ENCODE data around the gene GLIS2. TPM values are rescaled to one million over a fixed set of nuclear protein-coding genes. Genes with fewer than 3 reads are reported as not detected.

Gene GLIS2
- total RNA-seq, 2 donors from 2014 or later = 0.10 to 0.29 TPM

DNA sequence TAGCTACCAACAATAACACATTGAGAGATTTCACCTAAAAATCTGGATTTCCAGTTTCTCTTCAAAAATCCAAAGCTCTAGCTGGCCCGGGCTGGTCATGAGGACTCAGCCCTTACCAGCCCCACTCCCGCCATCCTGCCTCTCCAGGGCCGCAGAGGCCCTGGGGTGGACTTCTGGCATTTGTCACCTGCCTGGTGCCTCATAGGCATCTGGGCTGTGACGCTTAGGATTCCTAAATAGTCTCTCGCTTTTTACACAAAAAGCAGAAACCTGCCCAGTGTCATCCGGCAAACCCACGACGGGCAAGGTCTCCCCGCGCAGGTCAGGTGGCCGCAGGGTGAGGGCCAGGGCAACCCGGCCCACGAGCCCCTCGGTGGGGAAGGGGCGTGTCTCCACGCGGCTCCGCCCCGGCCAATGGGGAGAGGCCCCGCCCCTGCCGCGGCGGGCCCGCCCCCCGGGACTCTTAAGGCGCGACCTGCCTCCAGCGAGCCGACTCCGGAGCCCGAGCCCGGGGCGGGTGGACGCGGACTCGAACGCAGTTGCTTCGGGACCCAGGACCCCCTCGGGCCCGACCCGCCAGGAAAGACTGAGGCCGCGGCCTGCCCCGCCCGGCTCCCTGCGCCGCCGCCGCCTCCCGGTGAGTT, 55.6 kb downstream of the GLIS2 start, which contains the start of gene VASN:
TSS of gene VASN (plus strand) at position 492 of the 644 bp plus-strand sequence. CDS start 9,030 bp downstream, outside the sequence.
- Mint-ChIP-seq H3K36me3 (ENCODE audit: low read depth) (no peaks in the 10 kb centered on the region), H3K4me1 (peaks cover 32% of the 10 kb centered on the region), H3K27ac (peak within 1 kb of the TSS; percentile 84), H3K27me3 (no peaks in the 10 kb centered on the region), H3K4me3 (peak within 1 kb of the TSS; percentile 82)
- no peaks in the 10 kb centered on the region for H3K9me3 ChIP-seq (ENCODE audit: control insufficient read depth, low read length, poor library complexity, severe bottlenecking)
- DNase-seq = peak; percentile 69 to 72 (median 70)
- peak; percentile 72 for ATAC-seq

DNA sequence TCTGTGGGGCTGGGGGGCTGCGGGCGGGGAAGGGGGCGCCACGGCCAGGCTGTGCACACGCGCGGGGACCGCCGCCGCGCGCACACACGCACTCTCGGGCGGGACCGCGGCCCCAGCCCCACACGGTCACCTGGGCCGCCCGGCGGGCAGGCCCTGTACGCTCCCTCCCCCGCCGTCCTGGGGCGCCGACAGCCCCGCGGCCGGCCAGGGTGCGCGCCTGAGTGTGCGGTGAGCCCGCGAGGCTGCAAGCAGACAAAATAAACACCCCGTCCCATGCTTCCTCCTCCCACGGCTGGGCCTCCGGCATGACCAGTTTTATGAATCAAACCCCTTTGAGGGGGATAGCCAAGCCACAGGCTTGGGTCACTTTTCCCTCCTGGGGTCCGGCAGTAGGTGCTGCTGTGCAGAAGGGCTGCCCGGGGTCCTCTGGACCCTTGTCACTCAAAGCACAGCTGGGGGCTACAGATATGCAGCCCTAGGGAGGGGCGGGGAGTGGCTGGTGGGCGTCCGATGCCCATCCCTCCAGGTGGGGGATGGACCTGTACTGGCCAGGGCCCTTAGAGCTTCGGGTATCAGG, 56.2 kb downstream of the GLIS2 start:
- peaks cover 32% of the 10 kb centered on the region for H3K4me1 Mint-ChIP-seq
- peak overlapping the region; percentile 82 for H3K4me3 Mint-ChIP-seq
- no peaks in the 10 kb centered on the region for H3K36me3 Mint-ChIP-seq (ENCODE audit: low read depth)
- ATAC-seq (peak; percentile 40), DNase-seq (no peak)
- no peaks in the 10 kb centered on the region for H3K9me3 ChIP-seq (ENCODE audit: control insufficient read depth, low read length, poor library complexity, severe bottlenecking)
- no peaks in the 10 kb centered on the region for H3K27me3 Mint-ChIP-seq
- peak overlapping the region; percentile 84 for H3K27ac Mint-ChIP-seq

DNA sequence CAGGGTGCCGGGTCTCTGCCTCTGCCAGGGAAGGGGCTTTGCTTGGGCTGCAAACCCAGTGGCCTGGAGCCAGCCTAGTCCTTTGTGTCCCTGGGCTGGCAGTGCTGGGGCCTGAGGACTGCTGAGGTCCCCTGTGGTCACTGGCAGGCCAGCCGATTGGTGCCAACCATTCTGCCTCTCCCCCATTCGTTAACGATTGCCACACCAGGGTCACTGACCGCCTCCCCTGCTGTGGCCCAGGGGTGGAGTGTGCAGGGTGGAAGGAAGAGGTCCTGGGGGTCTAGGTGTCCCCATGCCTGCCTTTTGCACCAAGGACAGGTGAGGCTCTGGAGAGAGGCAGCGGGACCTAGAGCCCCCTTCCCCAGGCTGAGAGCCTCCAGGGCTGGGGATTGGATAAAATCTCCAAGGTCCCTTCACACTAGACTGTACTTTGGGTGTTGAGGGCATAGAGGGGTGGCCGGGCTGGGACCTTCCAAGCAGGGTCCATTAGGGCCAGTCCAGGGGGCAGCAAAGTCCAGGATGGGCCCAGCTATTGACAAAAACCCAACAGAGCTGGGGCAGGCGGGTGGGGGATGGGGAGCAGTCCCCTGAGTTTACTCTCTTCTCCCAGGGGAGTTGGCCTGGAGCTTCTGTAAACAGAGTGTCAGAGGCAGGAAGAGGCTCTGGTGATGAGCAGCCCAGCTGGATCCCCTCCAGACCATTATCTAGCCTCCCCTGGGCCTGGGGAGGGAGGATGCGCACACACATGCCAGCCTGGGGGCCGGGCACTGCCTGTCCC, 56.9 kb downstream of the GLIS2 start:
- ATAC-seq (peak; percentile 0), DNase-seq (no peak)
- Mint-ChIP-seq H3K4me1 (peaks cover 33% of the 10 kb centered on the region), H3K27me3 (no peaks in the 10 kb centered on the region), H3K27ac (peak overlapping the region; percentile 84), H3K36me3 (ENCODE audit: low read depth) (no peaks in the 10 kb centered on the region), H3K4me3 (peak overlapping the region; percentile 82)
- H3K9me3 ChIP-seq (ENCODE audit: control insufficient read depth, low read length, poor library complexity, severe bottlenecking) = no peaks in the 10 kb centered on the region

DNA sequence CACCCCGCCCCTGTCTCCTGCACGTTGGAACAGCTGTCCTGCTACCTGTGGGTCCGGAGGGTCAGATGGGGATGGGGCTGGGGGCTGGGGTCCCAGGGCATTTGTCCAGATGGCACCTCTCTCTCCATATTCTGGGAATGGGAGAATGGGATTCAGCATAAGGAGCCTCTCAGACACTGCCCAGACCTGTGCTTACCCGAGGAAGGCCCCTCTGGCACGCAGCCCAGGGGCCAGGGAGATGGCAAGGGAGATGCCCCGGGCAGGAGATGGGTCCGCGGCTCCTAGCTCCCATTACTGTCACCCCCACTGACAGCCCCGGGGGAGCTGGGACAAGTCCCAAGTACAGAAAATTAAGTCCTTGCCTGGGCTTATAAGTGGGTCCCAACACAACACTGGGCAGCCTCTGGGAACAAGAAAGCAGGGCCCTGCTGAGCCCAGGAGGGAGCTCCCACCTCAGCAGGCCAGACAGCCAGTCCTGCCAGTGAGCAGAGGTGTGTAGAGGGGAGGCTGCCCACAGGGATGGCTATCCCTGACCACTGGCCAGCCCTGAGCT, 57.6 kb downstream of the GLIS2 start:
- Mint-ChIP-seq H3K36me3 (ENCODE audit: low read depth) (no peaks in the 10 kb centered on the region), H3K4me1 (peaks cover 37% of the 10 kb centered on the region), H3K27me3 (no peaks in the 10 kb centered on the region), H3K4me3 (peak overlapping the region; percentile 82), H3K27ac (peak overlapping the region; percentile 84)
- DNase-seq = no peak
- no peaks in the 10 kb centered on the region for H3K9me3 ChIP-seq (ENCODE audit: control insufficient read depth, low read length, poor library complexity, severe bottlenecking)
- no peak for ATAC-seq

DNA sequence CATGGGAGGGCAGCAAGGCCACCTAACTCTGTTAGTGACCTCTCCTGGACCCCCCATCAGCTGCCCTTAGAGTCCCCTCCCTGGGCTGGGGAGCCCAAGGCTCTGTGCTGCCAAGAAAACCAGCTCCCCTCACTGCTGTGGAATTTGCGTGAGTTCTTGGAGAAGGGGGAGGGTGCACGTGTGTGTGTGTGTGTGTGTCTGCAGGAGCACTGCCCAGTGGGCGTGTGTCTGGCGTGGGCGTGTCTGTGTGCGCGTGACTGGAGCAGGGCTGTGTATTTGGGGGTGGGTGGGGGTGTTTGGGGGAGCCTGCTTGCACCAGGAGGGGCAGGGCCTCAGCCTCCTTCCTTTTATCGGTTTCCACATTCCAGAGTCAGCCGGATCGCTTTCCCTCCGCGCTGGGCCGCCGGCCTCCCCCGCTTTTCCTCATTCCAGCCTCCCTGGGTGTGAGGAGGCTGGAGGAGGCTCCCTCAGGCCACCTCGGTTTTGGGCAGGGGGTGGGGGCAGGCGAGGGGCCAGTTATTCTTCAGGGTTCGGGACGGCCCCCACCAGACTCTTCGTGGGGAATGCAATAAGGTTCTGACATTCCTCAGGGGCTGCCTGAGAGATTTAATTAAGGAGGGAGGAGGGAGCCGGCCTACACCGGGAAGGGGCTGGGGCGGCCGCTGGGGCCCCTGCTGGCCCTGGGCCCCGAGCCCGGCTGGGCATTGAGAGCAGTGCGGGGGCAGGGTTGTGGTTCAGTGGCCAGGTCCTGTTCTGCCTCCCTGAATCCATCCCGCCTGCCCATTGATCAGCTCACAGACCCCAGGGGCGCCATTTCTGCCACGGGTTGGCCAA, 58.3 kb downstream of the GLIS2 start:
- ATAC-seq (no peak), DNase-seq (no peak)
- Mint-ChIP-seq H3K27me3 (no peaks in the 10 kb centered on the region), H3K27ac (peak overlapping the region; percentile 84), H3K4me1 (peaks cover 34% of the 10 kb centered on the region), H3K4me3 (peak overlapping the region; percentile 82), H3K36me3 (ENCODE audit: low read depth) (no peaks in the 10 kb centered on the region)
- H3K9me3 ChIP-seq (ENCODE audit: control insufficient read depth, low read length, poor library complexity, severe bottlenecking) = no peaks in the 10 kb centered on the region

DNA sequence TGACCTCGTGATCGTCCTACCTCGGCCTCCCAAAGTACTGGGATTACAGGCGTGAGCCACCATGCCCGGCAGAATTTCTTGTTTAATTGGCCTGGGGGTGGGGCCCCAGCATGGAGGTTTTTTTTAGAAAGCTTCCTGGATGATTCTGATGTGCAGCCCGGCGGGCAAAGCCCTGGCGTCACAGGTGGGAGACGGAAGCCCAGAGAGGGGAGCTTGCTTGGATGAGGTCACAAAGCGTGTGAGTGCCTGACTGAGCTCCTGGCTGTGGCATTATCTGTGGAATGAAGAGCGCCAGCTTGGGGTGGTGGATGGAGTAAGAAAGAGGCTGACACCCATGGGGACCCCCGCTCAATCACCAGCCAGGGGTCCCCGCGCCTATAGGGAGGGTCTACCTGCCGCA, 59.9 kb downstream of the GLIS2 start:
- H3K27me3 Mint-ChIP-seq = no peaks in the 10 kb centered on the region
- H3K4me1 Mint-ChIP-seq = peaks cover 37% of the 10 kb centered on the region
- no peaks in the 10 kb centered on the region for H3K9me3 ChIP-seq (ENCODE audit: control insufficient read depth, low read length, poor library complexity, severe bottlenecking)
- DNase-seq (no peak), ATAC-seq (no peak)
- no peaks in the 10 kb centered on the region for H3K36me3 Mint-ChIP-seq (ENCODE audit: low read depth)
- peak overlapping the region; percentile 68 for H3K4me3 Mint-ChIP-seq
- peak overlapping the region; percentile 84 for H3K27ac Mint-ChIP-seq

DNA sequence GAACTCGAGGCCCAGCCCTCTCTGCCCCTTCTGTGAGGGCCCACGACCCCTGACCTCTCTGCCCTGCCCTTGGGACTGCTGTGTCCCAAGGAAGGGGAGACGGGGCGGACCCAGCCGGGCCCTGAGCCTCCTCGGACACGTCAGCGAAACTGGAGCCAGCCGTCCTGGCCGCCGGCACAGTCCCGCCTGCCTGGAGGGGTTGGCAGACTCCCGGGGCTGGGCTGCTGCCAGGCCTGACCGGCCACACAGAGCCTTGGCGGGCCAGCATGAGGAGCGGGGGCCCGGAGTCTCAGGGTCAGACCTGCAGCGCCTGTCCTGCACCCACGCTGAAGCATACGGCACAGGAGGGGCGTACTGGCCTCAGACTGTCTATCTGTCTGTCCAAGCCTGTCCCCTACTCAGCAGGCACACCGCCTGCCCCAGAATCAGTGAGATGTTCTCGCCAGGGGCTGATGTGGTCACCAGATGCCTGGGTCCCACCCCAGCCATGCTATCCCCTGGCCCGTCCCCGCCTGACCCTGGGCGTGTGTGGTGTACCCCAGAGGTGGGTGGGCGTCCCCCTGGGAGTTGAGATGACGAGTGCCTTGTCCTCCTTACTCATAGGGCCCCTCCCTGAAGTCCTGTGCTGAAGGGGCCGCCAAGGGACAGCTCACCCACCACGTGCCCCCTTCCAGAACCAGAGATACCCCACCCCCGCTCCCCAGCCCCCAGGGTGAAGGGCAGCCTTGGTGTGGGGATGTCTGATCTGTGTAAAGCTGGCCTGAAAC, 60.4 kb downstream of the GLIS2 start:
- H3K4me3 Mint-ChIP-seq = peak overlapping the region; percentile 68
- no peaks in the 10 kb centered on the region for H3K27me3 Mint-ChIP-seq
- DNase-seq = no peak
- no peaks in the 10 kb centered on the region for H3K9me3 ChIP-seq (ENCODE audit: control insufficient read depth, low read length, poor library complexity, severe bottlenecking)
- no peak for ATAC-seq
- no peaks in the 10 kb centered on the region for H3K36me3 Mint-ChIP-seq (ENCODE audit: low read depth)
- H3K4me1 Mint-ChIP-seq = peaks cover 41% of the 10 kb centered on the region
- peak overlapping the region; percentile 92 for H3K27ac Mint-ChIP-seq

DNA sequence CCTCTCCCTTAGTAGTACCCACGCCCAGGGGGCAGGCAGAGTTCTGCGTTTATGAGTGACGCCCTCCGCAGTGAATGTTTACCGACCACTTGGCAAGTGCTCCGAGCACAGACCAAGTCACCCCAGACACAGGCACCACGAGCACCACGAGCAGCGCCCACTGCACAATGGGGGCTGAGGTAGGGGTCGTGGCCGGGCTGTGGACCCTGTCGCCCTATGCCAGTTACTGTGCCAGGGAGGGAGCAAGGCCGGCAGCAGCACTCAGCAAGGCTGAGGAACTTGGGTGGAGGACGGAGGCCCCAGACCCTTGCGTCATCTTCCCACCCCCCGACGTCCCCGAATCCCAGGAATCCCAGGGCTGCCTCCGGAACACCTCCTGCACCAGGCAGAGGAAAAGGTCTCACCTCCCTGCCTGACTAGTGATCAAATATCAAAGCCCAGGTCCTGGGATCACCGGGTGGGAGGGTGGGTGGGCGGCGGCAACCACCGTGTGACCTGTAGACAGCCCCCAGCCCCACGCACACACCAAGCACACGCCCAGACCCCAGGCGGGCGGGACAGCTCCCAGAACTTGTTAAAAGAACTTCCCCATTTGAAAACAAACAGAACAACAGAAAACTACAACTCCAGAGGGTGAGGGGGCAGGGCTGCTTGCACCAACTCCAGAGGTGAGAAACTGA, 61.2 kb downstream of the GLIS2 start:
- Mint-ChIP-seq H3K4me1 (peaks cover 41% of the 10 kb centered on the region), H3K36me3 (ENCODE audit: low read depth) (no peaks in the 10 kb centered on the region)

DNA sequence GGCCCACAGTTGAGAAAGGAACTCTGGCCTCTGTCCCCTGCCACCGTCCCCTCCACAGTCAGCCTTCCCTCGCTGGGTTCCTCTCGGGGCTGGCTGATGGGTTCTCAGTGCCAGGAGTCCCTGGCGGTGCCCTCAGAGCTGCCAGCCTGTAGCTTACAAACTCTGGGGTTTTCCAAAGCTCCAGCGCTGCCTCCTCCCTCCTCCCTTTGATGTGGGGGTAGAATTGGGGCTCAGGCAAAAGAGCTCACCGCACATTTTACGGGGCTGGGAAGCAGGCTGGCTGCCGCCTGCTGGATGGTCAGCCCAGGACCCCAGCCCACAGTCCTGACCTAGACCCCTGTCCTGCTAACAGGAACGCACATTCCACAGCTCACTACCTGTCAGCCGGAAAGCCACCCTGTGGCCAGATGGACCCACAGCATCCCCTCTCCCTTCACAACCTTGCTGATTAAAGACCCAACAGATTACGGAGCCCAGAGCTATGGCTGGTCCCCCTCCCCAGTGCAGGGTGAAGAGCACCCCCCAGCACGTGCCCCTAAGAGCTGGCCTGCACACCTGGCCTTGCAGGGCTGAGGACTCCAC, 61.8 kb downstream of the GLIS2 start:
- H3K9me3 ChIP-seq (ENCODE audit: control insufficient read depth, low read length, poor library complexity, severe bottlenecking) = no peaks in the 10 kb centered on the region
- Mint-ChIP-seq H3K27ac (peak overlapping the region; percentile 92), H3K36me3 (ENCODE audit: low read depth) (no peaks in the 10 kb centered on the region), H3K27me3 (no peaks in the 10 kb centered on the region), H3K4me1 (peaks cover 40% of the 10 kb centered on the region), H3K4me3 (peak overlapping the region; percentile 77)
- ATAC-seq (peak; percentile 28), DNase-seq (no peak)

More for the DNA sequence above, 61.2 kb downstream of the GLIS2 start:
- ATAC-seq = no peak
- no peaks in the 10 kb centered on the region for H3K27me3 Mint-ChIP-seq
- no peaks in the 10 kb centered on the region for H3K9me3 ChIP-seq (ENCODE audit: control insufficient read depth, low read length, poor library complexity, severe bottlenecking)
- peak overlapping the region; percentile 77 for H3K4me3 Mint-ChIP-seq
- H3K27ac Mint-ChIP-seq = peak overlapping the region; percentile 92
- DNase-seq = no peak

DNA sequence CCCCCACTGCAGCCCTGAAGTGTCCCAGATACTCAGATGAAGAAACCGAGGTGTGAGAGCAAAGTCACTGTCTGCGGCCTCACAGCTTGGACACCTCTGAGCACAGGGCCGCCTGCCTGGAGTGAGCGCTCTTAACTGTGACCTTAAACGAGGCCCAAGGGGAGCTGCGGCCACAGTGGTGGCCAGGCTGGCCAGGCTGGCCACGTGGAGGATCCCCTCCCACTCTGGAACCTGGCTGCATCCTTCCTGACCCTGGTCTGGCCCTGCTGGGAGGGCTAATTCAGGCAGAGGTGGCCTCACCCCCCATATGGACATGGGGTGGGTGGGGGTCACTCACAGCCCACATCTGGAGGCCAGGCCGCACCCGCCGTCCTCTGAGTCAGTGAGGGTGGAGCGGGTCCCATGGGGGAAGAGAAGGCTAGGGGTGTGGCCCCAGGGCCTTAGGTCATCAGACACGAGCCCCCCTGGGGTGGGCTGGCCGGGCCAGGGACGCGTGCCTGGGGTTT, 62.3 kb downstream of the GLIS2 start:
- Mint-ChIP-seq H3K4me3 (peak overlapping the region; percentile 77), H3K27me3 (no peaks in the 10 kb centered on the region)

DNA sequence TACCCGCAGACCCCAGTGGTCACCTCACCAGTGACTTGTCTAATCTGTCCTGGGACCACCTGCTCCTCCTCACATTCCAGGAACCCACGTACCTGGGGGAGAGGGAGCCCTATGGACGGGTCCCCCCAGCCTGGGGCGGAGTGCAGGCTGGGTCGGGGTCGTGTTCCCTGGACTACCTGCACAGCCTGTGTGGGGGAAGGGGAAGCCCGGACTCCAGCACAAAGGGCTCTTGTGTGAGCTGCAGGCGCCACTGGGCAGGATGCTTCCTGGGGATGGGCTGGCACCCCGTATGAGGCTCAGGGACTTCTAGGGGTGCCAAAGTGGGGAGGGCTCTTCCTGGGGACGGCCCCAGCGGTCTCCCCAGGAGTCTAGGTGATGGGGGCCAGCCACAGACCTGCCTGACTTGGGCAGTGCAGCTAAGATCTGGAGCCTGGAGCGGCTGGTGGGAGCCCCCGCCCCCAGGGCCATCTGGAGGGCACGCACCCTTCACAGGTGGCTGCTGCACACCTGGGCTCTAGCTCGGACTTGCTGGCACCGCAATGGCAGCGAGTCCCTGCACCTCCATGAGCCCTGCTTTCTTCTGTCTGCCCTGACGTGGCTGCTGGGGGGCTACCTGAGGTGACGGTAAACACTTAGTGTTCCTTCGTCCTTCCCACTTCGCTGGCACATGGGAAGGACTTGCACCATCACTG, 63.3 kb downstream of the GLIS2 start:
- peak overlapping the region; percentile 92 for H3K27ac Mint-ChIP-seq
- no peaks in the 10 kb centered on the region for H3K36me3 Mint-ChIP-seq (ENCODE audit: low read depth)
- no peaks in the 10 kb centered on the region for H3K27me3 Mint-ChIP-seq
- no peak for DNase-seq
- H3K4me3 Mint-ChIP-seq = peak overlapping the region; percentile 68
- no peaks in the 10 kb centered on the region for H3K9me3 ChIP-seq (ENCODE audit: control insufficient read depth, low read length, poor library complexity, severe bottlenecking)
- peaks cover 38% of the 10 kb centered on the region for H3K4me1 Mint-ChIP-seq
- no peak for ATAC-seq

More for the DNA sequence above, 62.3 kb downstream of the GLIS2 start:
- no peak for ATAC-seq
- H3K4me1 Mint-ChIP-seq = peaks cover 39% of the 10 kb centered on the region
- no peaks in the 10 kb centered on the region for H3K36me3 Mint-ChIP-seq (ENCODE audit: low read depth)
- H3K27ac Mint-ChIP-seq = peak overlapping the region; percentile 92
- no peak for DNase-seq
- H3K9me3 ChIP-seq (ENCODE audit: control insufficient read depth, low read length, poor library complexity, severe bottlenecking) = no peaks in the 10 kb centered on the region
